Esophagus squamous epithelium (tissue), 4 donors: ENCODE results near the gene ZNF624.

Experiments
- POLR2A ChIP-seq, 4 donors: fragments of 450-650 bp; IDR thresholded peaks; one replicate each; pipeline ENCODE4 v1.6.1; 2017; ENCODE audit warnings: antibody characterized with exemption in 4 of 4, mild to moderate bottlenecking in 4 of 4, moderate library complexity in 3 of 4
- TF ChIP-seq, protein P1 (sequence below), 6 experiments: fragments of 450-650 bp in 4 of 6; fragments of 200-600 bp in 2 of 6; sonication (generic) in 2 of 6; IDR thresholded peaks; one replicate each; pipeline ENCODE4 v1.5.1; 2016 to 2019; ENCODE audit warnings: antibody characterized with exemption in 6 of 6, mild to moderate bottlenecking in 4 of 6, moderate library complexity in 4 of 6

DNA sequence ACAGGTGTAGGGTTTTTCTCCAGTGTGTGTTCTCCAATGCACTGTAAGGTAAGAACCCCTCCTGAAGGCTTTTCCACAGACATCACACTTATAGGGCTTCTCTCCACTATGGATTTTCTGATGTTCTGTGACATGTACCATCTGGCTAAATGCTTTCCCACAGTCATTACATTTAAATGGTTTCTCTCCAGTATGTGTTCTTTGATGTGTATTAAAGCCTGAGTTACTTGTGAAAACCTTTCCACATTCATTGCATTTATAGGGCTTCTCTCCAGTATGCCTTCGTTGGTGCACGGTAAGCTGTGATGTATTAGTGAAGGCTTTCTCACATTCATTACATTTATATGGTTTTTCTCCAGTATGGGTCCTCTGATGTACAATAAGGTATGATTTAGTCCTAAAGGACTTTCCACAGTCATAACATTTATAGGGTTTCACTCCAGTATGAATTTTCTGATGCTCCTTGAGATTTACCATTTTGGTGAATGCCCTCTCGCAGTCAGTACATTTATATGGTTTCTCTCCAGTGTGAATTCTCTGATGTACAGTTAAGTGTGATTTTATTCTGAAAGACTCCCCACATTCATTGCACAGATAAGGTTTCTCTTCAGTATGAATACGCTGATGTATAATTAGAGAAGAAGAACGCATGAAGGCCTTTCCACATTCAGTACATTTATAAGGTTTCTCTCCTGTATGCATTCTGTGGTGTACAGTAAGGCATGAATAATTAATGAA is 30.9 kb downstream of the ZNF624 start:
- TF ChIP-seq, protein P1, sequence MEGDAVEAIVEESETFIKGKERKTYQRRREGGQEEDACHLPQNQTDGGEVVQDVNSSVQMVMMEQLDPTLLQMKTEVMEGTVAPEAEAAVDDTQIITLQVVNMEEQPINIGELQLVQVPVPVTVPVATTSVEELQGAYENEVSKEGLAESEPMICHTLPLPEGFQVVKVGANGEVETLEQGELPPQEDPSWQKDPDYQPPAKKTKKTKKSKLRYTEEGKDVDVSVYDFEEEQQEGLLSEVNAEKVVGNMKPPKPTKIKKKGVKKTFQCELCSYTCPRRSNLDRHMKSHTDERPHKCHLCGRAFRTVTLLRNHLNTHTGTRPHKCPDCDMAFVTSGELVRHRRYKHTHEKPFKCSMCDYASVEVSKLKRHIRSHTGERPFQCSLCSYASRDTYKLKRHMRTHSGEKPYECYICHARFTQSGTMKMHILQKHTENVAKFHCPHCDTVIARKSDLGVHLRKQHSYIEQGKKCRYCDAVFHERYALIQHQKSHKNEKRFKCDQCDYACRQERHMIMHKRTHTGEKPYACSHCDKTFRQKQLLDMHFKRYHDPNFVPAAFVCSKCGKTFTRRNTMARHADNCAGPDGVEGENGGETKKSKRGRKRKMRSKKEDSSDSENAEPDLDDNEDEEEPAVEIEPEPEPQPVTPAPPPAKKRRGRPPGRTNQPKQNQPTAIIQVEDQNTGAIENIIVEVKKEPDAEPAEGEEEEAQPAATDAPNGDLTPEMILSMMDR (IDR thresholded peaks at IDR 0.05), result no peak
- TF ChIP-seq POLR2A (IDR thresholded peaks at IDR 0.05), result no peak
